Measurements from ENCODE around the gene CXXC1.

- no peak for TF ChIP-seq CTCF (IDR thresholded peaks at IDR 0.05)
- TF ChIP-seq POLR2A (IDR thresholded peaks at IDR 0.05) = no peak
Measured at GRCh38 chr18:50307400-50307737, 19.9 kb upstream of the CXXC1 start.

Measured in sigmoid colon (tissue), 3 donors.